ENCODE measurements around the gene TM4SF20.

DNA sequence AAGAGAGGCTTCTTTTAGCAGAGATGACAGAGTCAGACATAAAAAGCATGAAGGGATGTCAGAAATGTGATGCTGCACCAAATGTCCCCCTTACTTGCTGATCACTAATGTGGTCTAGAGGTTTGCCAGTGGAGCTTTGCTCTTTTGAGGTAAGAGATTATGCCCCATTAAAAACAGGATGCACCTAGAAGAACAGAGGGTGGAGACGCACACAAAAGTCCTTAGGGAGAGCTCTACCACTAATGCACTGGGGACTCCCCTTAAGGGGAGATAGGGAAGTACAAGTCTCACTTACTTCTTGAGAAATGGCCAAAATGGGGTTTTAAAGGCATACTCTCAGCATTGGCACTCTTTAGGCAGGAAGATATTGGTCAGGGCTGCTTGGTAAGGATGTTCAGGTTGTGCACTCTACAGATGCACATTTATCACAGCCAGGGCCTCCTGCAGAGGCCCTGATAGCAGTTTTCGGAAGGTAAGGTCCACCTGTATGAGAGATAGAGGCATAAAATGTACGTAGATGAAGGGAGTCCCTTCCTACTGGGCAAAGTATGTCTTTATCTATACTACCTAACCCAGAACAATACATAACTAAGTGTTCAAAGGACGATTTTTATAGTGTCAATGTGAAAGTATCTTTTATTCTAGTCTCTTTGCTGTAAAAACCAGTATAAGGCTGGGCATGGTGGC is 25.6 kb upstream of the TM4SF20 start:
- TF ChIP-seq ZNF219 (CRISPR knock-in tag; IDR thresholded peaks at IDR 0.05; ENCODE audit: borderline replicate concordance), result no peak
- TF ChIP-seq, protein P1, sequence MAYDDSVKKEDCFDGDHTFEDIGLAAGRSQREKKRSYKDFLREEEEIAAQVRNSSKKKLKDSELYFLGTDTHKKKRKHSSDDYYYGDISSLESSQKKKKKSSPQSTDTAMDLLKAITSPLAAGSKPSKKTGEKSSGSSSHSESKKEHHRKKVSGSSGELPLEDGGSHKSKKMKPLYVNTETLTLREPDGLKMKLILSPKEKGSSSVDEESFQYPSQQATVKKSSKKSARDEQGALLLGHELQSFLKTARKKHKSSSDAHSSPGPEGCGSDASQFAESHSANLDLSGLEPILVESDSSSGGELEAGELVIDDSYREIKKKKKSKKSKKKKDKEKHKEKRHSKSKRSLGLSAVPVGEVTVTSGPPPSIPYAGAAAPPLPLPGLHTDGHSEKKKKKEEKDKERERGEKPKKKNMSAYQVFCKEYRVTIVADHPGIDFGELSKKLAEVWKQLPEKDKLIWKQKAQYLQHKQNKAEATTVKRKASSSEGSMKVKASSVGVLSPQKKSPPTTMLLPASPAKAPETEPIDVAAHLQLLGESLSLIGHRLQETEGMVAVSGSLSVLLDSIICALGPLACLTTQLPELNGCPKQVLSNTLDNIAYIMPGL (CRISPR knock-in tag; IDR thresholded peaks at IDR 0.05), result no peak
- TF ChIP-seq, protein P2, sequence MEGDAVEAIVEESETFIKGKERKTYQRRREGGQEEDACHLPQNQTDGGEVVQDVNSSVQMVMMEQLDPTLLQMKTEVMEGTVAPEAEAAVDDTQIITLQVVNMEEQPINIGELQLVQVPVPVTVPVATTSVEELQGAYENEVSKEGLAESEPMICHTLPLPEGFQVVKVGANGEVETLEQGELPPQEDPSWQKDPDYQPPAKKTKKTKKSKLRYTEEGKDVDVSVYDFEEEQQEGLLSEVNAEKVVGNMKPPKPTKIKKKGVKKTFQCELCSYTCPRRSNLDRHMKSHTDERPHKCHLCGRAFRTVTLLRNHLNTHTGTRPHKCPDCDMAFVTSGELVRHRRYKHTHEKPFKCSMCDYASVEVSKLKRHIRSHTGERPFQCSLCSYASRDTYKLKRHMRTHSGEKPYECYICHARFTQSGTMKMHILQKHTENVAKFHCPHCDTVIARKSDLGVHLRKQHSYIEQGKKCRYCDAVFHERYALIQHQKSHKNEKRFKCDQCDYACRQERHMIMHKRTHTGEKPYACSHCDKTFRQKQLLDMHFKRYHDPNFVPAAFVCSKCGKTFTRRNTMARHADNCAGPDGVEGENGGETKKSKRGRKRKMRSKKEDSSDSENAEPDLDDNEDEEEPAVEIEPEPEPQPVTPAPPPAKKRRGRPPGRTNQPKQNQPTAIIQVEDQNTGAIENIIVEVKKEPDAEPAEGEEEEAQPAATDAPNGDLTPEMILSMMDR (IDR thresholded peaks at IDR 0.05), result no peak
- no peak for TF ChIP-seq ZNF232 (CRISPR knock-in tag; IDR thresholded peaks at IDR 0.05)

Measured in WTC11 (cell line).